Esophagus mucosa (tissue), 1 donor: ENCODE measurements around the gene HSD11B2. TPM values are rescaled to one million over a fixed set of nuclear protein-coding genes. Genes with fewer than 3 reads are reported as not detected.
A peak's percentile ranks its signal among the peaks of the same experiment; 100 is the strongest.

Experiments
- ATAC-seq: fragments of 200-7000 bp; cut with Tn5 transposase; one replicate; pipeline ENCODE4 v1.9.1; 2020
- total RNA-seq: library from RNA; stranded (reverse); gene quantifications from one replicate; pipeline ENCODE4 v1.2.4, GENCODE V29; 2023
- donor health status: DM: yes; HTN: yes; CAD: no.

The HSD11B2 gene
- total RNA-seq, 1 donor from 2014 or later = 6.6 TPM

DNA sequence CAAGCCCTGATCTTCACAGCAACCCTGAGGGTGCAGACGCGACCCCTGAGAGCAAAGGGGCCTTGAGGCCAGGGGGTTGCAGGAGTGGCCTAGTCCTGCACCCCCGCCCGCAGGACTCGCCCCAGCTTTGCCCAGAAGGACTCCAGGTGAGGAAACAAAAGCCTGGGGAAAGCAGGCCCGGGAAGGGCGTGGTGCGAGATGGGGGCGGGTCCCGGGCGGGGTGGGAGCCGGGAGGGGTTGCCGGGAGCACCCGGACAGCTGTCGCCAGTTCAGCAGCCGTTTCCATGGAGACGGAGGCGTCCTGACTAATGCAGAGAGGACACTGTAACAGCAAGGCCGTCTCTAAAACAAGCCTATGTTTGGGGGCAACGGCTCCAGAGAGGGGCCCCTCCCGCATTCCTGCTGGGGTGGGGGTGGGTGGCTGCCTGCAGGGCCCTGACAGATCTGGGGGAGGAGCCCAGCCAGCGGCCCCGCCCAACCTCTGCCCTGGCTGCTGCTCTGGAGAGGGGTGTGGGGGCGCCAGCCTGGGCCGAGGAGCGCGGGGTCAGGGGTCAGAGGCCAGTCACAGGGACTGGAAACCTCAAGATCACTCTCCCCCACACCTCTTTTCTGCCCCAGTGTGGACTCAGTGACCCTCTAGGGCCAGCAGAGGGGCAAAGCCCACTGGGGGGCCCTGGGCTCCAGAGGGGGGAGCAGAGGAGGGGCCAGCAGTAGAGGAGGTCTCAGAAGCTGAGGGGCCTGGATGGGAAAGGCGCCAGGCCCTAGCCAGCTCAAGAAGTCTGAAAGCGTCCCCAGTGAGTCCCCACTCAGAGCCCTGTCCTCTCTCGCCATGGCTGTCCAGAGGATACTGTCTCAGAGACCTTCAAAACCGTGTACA lies 34.5 kb upstream of the HSD11B2 start:
- ATAC-seq = peak; percentile 77

DNA sequence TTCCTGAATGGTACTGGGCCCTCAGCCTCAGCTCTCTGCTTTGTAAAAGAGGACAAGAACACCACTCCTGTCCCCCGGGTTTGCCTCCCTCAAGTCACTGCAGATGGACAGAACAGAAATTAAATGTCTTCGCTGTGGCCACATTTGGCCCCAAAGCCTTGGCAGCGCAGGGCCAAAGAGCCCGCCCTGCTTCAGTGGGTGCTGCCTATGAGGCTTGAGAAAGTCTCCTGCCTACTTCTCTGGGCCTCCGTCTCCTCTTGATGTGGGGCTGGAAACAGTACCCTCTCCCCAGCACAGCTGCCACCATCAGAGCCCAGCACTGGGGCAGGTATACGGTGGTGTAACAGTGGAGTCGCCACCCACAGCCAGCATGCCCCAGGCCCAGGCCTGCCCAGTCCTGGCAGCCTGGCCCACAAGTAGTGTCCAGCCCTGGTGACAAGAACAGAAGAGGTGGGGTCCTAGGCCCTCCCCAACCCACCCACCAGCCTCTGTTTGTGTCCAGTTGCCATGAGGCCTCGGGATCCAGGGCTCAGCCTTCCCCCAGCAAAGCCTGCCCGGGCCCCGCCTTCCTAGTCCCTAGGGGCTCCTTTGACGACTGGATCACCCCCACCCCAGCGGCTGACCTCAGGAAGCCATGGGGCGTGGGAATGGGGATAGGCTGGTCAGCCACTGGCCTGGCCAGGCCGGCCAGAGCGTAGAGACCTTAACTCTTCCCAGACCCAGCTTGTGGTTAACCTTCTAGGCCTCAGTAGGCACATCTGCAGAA lies 33.7 kb upstream of the HSD11B2 start:
- ATAC-seq = no peak

DNA sequence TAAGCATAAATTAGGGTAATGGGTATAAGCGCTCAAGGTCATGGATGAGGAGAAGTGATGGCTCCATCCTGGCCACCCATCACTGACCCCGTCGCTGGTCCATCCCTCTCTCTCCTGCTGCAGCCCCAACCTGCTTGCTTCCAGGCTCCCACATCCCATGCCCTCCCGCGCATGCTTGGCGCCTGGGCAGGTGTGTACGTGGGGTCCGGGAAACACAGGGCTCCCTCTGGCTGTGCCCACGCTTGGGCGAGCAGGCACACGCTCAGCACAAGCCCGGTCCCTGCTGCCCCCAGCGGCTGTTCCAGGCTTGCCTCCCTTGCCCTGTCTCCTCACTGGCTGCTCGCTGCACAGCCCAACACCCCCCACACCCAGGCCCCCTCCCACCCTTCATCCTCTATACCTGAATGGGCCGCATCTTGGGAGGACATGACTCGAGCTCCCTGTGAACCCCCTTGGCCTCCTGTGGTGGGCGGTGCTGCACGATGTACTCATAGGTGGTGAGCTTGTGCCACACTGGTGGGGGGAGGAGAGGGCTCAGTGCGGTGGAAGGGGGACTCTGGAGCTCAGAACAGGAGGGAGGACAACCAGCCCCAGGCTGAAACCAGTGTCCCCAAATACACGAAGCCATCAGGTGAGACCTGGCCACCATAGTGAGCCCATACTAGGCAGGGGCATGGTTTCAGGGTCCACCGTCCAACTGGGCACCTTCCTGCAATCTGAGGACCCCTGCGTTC lies 32.9 kb upstream of the HSD11B2 start:
- ATAC-seq = peak; percentile 44

DNA sequence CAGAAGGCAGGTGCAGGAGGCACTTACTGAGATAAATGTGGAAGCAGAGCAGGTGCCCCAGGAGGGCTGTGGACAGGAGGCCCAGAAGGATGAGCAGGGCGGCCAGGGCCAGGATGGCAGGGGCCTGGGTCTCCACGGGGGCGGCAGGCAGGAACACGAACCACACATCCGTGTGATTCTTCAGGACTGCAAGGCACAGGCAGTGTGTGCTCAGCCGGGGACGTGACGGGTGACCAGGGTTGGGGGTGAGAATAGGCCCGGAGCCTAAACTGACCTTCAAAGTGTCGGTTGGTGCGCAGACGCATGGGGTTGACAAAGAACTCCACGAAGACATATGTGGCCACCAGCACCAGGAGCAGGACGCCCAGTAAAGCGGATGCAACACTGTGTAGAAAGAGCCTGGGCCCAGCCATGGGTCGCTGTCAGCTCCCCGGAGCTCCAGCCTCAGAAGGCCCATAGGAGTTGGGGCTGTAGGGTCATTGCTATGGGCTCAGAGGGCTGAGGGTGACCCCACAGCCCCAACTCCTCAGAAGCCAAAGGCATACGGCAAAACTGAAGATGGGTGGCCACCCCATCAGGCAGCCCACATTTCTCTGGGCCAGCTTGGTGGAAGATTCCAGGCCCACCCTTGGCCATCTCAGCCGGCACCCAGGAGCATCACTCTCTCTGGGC lies 32.2 kb upstream of the HSD11B2 start:
- ATAC-seq = no peak

DNA sequence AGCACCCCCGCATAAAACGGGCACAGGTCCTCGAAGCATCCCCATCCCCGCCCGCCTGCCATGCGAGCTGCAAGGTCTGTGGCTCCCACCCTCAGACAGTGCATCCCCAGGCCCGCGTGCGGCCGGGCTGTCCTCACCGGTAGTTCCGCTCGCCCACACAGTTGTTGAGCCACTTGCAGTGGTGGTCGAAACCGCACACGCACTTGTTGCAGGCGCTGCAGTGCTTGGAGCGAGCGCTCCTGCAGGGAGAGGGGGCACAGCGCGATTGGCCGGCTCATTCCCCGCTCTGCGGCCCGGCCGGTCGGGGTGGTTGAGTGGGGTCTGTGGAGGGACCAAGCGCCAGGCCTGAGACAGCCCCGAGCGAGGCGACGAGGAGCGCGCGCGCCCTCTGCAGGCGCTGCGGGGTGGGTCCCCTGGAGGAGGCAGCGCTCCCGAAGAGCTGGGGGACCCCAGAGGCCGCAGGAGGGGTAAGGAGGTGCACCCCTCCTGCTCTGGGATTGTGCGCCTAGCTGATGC lies 31.6 kb upstream of the HSD11B2 start:
- ATAC-seq = no peak

DNA sequence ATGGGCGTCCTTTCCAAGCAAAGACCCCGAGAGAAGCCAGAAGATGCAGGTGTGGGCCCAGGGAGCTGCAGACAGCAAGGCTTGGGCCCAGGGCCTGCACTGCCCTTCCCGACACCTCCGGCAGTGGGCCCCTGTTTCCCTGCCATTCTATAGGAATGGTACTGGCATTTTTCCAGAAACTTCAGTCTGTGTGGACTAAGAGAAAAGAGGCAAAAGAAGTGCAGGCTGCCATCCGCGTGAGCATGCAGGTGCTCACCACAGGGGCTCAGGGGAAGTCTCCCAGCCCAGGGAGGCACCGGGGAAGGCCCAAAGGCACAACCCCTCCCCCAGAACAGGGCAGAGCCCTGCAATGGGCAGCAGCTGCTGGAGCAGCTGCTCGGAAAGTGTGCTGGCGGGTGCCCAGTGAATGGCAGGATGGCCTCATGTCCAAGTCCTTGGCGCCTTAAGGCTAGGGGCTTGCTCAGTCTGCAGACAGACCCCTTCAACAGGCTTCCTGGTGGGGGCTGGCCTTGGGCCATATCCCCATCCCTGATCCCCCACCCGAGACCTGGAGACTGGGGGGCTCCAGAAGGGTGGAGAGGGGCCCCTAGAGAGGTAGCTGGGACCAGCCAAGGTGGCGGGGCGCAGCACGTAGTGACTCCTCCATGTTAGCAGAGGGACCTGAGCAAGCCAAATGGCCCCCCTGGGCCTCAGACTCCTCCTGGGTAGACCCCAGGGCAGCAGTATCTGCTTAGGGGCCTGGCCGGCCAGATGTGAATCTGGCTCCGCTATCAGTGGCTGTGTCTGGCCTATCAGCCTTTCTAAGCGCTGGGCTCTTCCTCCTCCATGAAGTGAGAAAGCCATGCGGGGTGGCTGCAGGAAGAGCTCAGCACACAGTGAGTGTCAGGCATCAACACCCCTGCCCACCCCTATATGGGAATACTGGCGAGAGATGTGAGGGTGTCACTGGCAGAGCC lies 30.9 kb upstream of the HSD11B2 start:
- no peak for ATAC-seq

DNA sequence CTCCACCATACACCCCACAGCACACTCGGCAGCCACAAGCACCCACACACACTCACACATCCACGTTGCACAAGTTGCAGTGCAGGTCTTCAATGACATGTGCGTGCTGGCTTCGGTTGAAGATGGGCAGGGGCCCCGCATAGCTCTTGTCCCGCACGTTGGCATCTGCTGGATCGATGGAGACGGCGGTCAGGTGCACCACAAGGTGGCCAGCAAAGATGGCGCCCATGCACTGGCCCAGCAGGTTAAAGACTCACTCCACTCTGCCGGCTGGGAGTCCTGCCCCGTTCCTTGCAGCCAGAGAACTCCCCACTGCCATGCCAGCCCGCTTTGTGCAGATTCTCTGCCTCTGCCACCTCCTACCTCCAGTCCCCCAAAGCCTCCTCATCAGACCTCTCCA lies 30.0 kb upstream of the HSD11B2 start:
- no peak for ATAC-seq

DNA sequence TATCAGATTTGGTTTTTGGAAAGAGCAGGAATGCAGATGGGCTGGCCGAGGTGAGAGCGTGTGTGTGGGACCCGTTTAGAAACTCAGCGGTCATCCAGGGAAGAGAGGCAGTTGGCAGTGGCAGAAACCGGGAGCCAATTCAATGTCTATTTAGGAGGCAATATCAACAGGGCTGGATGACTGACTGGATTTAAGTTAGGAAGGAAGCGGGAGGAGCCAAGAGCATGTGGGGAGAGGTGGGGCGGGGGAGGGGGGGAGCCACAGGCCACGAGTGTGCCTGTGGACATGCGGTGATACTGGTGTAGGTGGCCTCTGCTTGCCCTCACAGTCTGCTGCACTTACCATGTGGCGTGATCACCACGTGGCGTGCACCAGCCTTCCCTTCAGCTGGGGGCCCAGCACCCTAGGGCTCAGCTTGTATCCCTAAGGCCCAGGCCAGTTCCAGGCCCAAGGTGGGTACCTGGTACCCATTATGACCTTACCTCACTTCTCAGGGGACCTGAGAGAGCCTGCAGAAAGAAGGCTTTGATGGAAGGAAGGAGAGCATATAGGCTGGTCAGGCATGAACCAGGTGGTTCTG lies 26.9 kb upstream of the HSD11B2 start:
- peak; percentile 28 for ATAC-seq

DNA sequence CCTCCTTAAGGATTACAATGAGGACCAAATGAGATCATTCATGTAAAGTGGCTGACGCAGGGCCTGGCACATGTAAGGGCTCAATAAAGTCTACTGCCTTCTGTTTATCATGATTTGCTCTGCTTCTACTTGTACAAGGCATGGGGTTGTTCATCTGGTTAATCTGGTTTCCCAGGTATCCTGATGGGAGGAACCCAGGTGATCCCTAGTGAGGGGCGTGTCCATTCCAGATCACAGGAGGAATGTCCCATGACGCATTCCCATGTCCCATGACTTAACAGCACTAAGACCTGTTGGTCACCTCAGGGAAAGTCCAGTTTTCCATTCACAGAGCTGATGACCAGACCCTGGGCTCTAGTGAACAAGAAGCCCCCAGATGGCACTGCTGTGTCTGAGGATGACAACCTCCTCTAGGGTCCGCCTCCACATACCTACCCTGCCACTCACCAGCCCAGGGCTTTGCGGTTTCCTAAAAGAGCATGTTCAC lies 26.1 kb upstream of the HSD11B2 start:
- peak; percentile 96 for ATAC-seq

DNA sequence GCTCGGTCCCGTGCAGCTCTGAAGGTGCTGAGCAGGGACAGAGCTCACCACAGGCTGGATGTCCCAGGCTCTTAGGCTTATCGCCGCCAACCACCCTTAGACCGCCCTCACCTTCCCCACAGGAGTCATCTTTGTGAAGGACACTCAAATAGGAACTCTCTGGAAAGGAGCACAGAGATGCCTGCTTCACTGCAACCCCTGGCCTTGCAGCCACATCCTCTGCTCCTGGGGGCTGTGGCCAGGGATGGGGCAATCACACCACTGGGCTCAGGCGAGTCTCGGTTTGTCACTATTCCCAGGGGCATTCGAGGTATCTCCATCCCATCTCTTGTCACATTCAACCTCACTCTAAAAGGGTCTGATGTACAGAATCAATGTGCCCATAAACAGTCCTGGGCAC lies 25.6 kb upstream of the HSD11B2 start:
- ATAC-seq = no peak

DNA sequence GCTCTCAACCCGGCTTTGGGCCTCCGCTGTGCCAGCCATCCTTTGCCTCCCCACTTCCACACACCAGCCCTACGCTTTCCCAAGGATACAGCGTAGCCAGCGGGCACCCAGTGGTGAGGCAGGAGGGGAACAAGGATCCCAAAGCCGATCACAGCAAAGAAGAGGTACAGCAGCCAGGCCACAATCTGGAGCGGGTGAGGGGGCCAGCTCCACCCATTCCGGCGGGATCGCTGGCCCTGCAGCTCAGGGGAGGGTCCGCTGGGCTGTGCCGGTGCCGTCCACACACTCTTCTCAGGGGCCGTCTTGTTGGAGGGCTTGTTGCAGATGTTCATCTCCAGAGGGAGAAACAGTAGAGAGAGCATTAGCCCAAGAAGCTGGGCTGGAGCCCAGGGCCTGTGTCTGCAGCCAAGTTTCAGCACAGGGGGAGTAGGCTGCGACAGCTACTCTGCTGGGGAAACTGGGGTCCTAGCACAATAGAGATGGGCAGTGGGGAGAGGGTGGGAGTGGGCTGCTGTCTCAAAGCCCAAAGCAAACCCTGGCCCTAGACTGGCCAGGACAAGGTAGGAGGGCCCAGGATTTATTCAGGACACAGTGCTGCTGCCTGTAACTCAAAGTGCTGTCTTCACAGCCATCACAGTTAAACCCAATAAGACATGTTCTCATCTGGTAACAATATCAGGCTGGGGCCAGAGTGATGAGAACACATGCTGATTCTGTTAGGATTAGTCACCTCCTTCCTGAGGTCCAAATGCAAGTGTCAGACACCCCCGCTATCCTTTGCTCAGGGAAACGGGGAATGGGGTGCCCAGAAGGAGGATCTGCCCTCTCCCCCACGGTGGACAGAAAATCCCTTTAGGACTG lies 24.6 kb upstream of the HSD11B2 start:
- no peak for ATAC-seq

DNA sequence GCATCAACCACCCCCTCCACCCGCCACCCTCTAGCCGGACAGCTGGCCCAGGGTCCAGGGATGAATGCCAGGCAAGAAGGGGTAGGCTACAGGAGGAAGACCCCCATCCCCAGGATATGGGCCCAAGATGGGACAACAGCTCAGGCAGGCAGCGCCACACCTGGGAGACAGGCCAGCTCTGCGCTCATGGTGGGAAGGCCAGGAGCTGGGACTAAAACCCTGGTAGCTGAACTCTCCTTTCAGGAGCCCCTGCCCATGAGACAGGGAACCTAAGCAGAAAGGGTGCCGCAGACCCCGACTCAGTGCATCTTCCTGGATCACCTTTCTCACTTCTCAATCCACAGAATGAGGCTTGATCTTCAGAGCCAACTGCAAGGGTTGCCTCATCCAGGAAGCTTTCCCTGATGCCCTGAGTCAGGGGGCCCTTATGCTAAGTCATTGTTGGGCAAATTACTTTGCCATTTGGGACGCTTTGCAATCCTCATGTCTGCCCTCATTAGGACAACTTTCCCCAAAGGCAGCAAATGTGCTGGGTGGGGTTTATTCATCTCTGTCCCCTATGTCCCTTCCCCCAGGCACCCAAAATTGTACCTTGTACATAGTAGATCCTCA lies 23.6 kb upstream of the HSD11B2 start:
- no peak for ATAC-seq

DNA sequence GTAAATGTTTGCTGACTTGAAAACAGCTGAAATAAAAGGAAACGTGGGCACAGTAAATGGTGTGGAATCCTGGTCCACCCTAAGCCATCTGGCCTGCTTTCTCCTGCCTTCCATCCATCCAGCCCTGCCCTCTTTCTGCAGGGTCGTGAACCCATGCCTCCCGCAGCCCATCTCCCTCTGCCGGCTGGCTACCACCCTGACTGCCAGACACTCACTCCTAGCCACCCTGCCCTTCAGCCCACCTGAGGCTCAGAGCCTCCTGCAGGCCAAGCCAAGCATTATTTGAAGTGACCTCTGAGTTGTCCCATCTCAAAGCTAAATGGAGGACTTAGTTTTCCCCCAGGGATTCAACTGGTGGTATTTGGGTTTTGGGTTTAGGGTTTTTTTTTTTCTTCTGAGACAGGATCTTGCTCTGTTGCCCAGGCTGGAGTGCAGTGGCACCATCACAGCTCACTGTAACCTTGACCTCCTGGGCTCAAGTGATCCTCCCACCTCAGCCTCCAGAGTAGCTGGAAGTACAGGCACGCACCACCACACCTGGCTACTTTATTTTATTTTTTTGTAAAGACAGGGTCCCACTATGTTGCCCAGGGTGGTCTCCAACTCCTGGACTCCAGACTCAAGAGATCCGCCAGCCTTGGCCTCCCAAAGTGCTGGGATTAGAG lies 23.0 kb upstream of the HSD11B2 start:
- ATAC-seq = no peak

DNA sequence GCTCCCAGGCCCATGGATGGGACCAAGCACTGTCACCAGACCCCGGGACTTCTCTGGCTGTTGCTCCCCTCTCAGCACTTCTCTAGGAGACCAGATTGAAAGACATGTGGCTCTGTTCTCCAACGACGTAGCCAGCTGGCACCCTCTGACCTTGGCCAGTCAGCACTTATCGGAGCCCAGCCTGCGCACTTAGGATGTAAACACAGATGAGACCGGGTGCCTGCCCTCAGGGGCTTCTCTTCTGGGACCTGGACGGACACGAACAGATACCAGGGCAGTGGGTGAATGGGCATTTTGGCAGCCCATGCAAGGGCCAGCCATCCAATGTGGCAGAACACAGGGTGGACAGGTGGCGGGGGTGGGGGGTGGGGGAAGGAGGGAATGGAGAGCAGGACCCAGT lies 21.3 kb upstream of the HSD11B2 start:
- no peak for ATAC-seq

DNA sequence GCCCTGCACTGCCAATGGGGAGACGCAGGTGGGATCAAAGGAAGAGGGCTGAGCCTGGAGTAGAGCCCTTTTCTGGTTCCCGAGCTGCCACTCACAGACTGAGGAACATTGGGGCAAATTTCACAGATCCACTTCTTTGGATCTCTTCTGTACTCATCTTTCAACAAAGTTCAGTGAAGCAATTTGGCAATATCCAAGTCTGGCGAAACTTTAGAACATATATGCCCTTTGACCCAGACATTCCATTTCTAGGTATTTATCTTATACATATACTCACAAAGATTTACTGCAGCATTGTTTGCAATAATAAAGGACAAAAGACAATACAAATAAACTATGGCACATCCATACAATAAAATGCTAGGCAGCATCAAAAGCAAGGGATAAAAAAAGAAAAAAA lies 19.6 kb upstream of the HSD11B2 start:
- no peak for ATAC-seq

DNA sequence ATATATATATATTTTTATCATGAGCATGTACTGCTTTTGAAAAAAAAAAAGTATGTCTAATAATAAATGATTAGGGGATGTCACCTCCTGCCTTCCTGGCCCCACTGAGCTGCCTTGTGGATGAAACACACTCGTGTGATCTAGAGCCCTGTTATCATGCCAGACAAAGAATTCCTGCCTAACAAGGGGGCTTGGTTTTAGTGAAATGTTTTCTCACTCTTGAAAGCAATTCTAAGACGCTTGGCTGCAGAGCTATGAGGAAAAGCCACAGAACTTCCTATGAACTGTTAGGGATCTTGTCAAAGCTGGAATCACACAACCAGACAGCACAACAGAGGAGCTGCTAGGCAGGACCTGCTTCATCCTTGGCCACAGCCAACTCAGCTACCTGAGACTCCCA lies 18.6 kb upstream of the HSD11B2 start:
- no peak for ATAC-seq

DNA sequence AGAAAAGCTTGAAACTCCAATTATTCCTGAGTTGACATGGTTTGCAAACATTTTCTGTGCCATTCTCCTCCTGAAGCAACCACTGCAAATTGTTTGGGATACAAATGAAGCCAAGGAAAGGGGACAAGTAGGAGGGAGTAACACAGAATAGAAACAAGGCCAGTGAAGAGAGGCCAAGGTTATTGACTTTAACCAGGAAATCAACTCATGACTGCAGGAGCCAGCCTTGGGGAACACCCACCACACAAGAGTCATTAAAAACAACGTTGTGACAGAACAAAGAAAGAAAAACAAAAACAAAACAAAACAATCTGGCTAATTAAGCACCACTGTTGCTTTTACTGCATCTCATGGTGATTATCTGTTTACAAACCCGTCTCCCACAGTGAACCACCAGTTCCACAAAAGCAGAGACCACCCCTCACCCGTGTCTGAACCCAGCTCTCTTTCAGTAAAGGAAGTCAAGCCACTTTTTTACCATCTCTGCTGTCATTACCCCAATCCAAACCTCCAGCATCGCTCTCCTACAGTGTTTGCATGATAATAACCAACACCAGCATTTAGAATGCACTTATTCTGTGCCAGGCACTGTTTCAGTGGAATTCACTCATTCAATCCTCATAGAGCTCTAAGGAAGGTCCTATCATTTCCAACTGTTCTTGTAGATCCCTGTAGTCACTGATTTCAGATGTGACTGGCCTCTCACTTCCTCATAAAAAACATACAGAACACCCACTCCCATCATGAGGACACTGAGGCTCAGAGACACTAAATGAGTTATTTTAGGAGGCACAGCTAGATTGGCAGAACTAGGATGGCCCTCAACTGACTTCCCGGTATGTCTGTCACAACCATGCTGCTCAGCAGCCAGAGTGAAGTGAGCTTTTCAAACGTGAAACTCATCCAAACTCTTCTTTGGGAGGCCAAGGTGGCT lies 16.7 kb upstream of the HSD11B2 start:
- ATAC-seq = no peak
